Measurements from ENCODE around the gene OTOF.

Gene OTOF

GRCh38 chr2:26423750-26424149, 54.2 kb downstream of the OTOF start:
- TF ChIP-seq FOXM1 (IDR thresholded peaks at IDR 0.05; ENCODE audit: borderline replicate concordance, low read depth) (no peak), ZBTB7A (IDR thresholded peaks at IDR 0.05; ENCODE audit: low read depth) (no peak), USF1 (IDR thresholded peaks at IDR 0.05) (no peak), TAF1 (IDR thresholded peaks at IDR 0.05; ENCODE audit: low read depth) (no peak), REST (IDR thresholded peaks at IDR 0.05; ENCODE audit: low read depth) (no peak), CREB1 (IDR thresholded peaks at IDR 0.05; ENCODE audit: low read depth) (no peak), CEBPB (IDR thresholded peaks at IDR 0.05) (no peak), EGR1 (IDR thresholded peaks at IDR 0.05) (no peak)

GRCh38 chr2:26422947-26423629, 54.8 kb downstream of the OTOF start:
- no peak for TF ChIP-seq FOXM1 (IDR thresholded peaks at IDR 0.05; ENCODE audit: borderline replicate concordance, low read depth)
- no peak for TF ChIP-seq EP300 (IDR thresholded peaks at IDR 0.05; ENCODE audit: borderline replicate concordance)
- no peak for TF ChIP-seq TEAD4 (IDR thresholded peaks at IDR 0.05)
- no peak for TF ChIP-seq EGR1 (IDR thresholded peaks at IDR 0.05)
- TF ChIP-seq REST (IDR thresholded peaks at IDR 0.05; ENCODE audit: low read depth), result no peak
- no peak for TF ChIP-seq MAX (IDR thresholded peaks at IDR 0.05)
- no peak for TF ChIP-seq TAF1 (IDR thresholded peaks at IDR 0.05; ENCODE audit: low read depth)
- no peak for TF ChIP-seq NFIC (IDR thresholded peaks at IDR 0.05)
- no peak for TF ChIP-seq YY1 (IDR thresholded peaks at IDR 0.05; ENCODE audit: low read depth)
- no peak for TF ChIP-seq ZBTB7A (IDR thresholded peaks at IDR 0.05; ENCODE audit: low read depth)
- no peak for TF ChIP-seq TCF12 (IDR thresholded peaks at IDR 0.05; ENCODE audit: low read depth)
- TF ChIP-seq RAD21 (IDR thresholded peaks at IDR 0.05; ENCODE audit: low read depth), result no peak
- no peak for TF ChIP-seq USF1 (IDR thresholded peaks at IDR 0.05)
- TF ChIP-seq CREB1 (IDR thresholded peaks at IDR 0.05; ENCODE audit: low read depth), result no peak
- no peak for TF ChIP-seq CEBPB (IDR thresholded peaks at IDR 0.05)

GRCh38 chr2:26421961-26422360, 56.0 kb downstream of the OTOF start:
- no peak for TF ChIP-seq CREB1 (IDR thresholded peaks at IDR 0.05; ENCODE audit: low read depth)
- no peak for TF ChIP-seq USF1 (IDR thresholded peaks at IDR 0.05)
- TF ChIP-seq RAD21 (IDR thresholded peaks at IDR 0.05; ENCODE audit: low read depth), result no peak
- no peak for TF ChIP-seq TEAD4 (IDR thresholded peaks at IDR 0.05)
- TF ChIP-seq TAF1 (IDR thresholded peaks at IDR 0.05; ENCODE audit: low read depth), result no peak
- TF ChIP-seq YY1 (IDR thresholded peaks at IDR 0.05; ENCODE audit: low read depth), result no peak
- TF ChIP-seq EP300 (IDR thresholded peaks at IDR 0.05; ENCODE audit: borderline replicate concordance), result no peak
- TF ChIP-seq TCF12 (IDR thresholded peaks at IDR 0.05; ENCODE audit: low read depth), result no peak
- no peak for TF ChIP-seq REST (IDR thresholded peaks at IDR 0.05; ENCODE audit: low read depth)
- no peak for TF ChIP-seq NFIC (IDR thresholded peaks at IDR 0.05)

- no peak for TF ChIP-seq REST (IDR thresholded peaks at IDR 0.05; ENCODE audit: low read depth)
- no peak for TF ChIP-seq EGR1 (IDR thresholded peaks at IDR 0.05)
- no peak for TF ChIP-seq RAD21 (IDR thresholded peaks at IDR 0.05; ENCODE audit: low read depth)
- no peak for TF ChIP-seq MAX (IDR thresholded peaks at IDR 0.05)
- no peak for TF ChIP-seq ZBTB7A (IDR thresholded peaks at IDR 0.05; ENCODE audit: low read depth)
- TF ChIP-seq CREB1 (IDR thresholded peaks at IDR 0.05; ENCODE audit: low read depth), result no peak
- TF ChIP-seq TEAD4 (IDR thresholded peaks at IDR 0.05), result no peak
- TF ChIP-seq NFIC (IDR thresholded peaks at IDR 0.05), result no peak
- TF ChIP-seq CEBPB (IDR thresholded peaks at IDR 0.05), result no peak
- no peak for TF ChIP-seq TAF1 (IDR thresholded peaks at IDR 0.05; ENCODE audit: low read depth)
- no peak for TF ChIP-seq YY1 (IDR thresholded peaks at IDR 0.05; ENCODE audit: low read depth)
- TF ChIP-seq USF1 (IDR thresholded peaks at IDR 0.05), result no peak
- no peak for TF ChIP-seq TCF12 (IDR thresholded peaks at IDR 0.05; ENCODE audit: low read depth)
- TF ChIP-seq EP300 (IDR thresholded peaks at IDR 0.05; ENCODE audit: borderline replicate concordance), result no peak
- TF ChIP-seq FOXM1 (IDR thresholded peaks at IDR 0.05; ENCODE audit: borderline replicate concordance, low read depth), result no peak
Measured at GRCh38 chr2:26414311-26414710, 63.6 kb downstream of the OTOF start.

Data from Ishikawa (cell line).